PC-9 (cell line): ENCODE measurements around the gene MAGI1.
"Not testable (repeated sequence)": the region's sequence is repeated elsewhere in the genome, so short reads cannot be mapped to it uniquely, and the experiment has no call there.

Source experiments
- CTCF ChIP-seq: fragments of 200-600 bp; sonication (generic); conservative IDR thresholded peaks from 2 replicates; pipeline ENCODE4 v1.6.1; 2017; ENCODE audit warnings: mixed run types, antibody characterized with exemption, mild to moderate bottlenecking, moderate library complexity
- EZH2 ChIP-seq: fragments of 200-600 bp; sonication (generic); IDR thresholded peaks from 2 replicates; pipeline ENCODE4 v1.8.0; 2017; ENCODE audit warnings: antibody characterized with exemption, low read depth

- TF ChIP-seq CTCF, EZH2: not testable (repeated sequence)
These were observed 11.6 kb downstream of the MAGI1 start for GRCh38 chr3:66027099-66027498.
